NCI-H2171 treated with DMSO at 0.1 percent for 48 hours (cell line): ENCODE data around the gene MOSMO.
A peak's percentile ranks its signal among the peaks of the same experiment; 100 is the strongest.
"Not testable (repeated sequence)": the region's sequence is repeated elsewhere in the genome, so short reads cannot be mapped to it uniquely, and the experiment has no call there.

ENCODE experiments used
- DNase-seq: peaks from one replicate; lab custom pipeline; 2025; lab: John Stamatoyannopoulos, UW

Gene MOSMO

DNA sequence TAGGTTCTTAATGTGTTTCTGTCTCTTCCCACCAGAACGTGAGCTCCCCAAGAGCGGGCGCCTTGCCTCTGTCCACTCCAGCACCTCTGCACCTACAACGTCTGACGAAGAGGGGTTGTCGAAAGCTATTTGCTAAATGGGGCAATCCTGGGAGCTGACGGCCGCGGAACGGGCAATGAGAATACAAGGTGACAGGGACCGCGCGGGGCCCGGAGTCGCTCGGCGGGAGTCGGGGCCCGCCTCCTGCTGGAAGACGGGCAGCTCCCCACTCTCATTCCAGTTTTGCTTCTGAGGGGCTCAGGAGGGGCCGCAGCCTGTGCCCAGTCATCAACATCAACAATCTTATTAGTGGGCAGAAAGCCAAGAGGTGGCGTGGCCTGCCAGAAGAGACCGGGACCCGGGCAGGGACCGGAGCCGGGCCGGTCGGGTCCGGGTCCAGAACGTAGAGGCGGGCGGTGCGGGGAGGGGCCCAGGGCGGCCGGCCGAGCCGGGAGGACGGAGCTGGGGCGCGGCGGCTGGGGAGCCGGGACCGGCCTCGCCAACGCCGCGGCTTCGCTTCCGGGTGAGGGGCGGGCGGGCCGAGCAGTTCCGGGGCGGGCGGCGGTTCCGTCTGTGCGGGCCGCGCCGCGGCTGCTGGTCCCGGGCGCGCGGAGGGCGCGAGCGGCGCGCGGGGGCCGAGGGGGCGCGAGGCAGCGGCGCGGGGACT lies at the start of gene MOSMO:
Gene MOSMO (plus strand): TSS at position 603 of the 706 bp plus-strand sequence. CDS start 191 bp downstream, outside the sequence.
- peak; percentile 56 for DNase-seq

- DNase-seq, result no peak
These were observed 48.9 kb upstream of the MOSMO start for GRCh38 chr16:21959050-21959449.

- DNase-seq, result no peak
These were observed 45.4 kb upstream of the MOSMO start for GRCh38 chr16:21962475-21962874.

DNA sequence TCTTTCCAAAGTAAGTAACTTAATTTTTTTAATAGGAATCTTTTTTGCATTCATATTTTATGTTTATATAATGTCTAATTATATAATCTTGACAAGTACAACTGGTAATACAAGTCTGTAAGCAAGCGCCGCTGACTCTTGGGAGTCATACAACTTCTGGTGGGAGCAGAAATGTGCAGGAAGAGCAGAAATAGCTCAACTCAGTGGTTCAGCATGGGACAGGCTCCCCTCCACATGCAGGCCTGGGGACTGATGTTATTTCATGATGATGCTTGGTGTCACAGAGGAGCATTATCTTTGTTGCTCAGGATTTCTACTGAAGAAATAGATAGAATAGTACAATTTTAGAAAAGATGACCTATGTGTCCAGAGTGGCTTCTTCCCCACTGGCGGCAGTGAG lies 44.0 kb upstream of the MOSMO start:
- no peak for DNase-seq

- DNase-seq, result no peak
These were observed 43.6 kb upstream of the MOSMO start for GRCh38 chr16:21964353-21964752.

- no peak for DNase-seq
These were observed 36.1 kb upstream of the MOSMO start for GRCh38 chr16:21971856-21972255.

DNA sequence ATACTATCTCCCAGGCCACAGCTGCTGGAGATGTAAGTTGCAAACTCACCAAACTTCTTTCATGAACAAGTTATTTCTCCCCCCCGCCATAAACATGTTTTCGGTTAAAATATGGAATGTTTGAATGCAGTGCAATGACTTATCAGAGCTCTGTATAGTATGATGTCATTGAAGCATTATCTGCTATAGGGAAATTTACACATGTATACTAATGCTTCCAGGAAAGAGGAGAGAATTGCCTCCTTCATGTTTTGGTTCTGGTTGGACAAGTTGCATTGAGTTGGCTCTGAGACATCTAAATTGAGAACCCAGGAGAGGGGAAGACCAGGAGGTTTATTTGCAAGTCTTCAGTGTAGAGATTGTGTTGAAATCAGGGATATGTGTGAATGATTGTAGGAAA lies 34.0 kb upstream of the MOSMO start:
- DNase-seq, result no peak

GRCh38 chr16:21980032-21980431 lies 27.9 kb upstream of the MOSMO start:
- no peak for DNase-seq

GRCh38 chr16:21982108-21982507 lies 25.8 kb upstream of the MOSMO start:
- no peak for DNase-seq

DNA sequence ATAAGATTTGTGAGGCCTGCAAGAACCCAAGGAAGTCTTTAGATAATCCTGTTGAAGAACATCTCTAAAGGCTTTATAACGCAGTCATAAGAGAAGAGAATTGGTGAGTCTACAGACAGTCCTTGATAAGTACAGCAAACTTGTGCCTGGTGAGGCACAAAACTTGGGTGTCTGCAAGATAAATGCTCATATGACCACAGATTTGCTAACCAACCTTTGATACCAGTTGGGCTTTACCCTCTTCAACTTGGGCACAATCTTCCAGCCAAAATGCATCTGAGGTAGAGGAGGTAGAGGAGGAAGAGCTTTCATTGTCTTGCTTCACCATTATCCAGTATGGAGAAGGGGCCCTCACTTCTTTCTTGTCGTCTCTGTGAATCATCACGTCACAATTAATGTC lies 23.8 kb upstream of the MOSMO start:
- no peak for DNase-seq

DNA sequence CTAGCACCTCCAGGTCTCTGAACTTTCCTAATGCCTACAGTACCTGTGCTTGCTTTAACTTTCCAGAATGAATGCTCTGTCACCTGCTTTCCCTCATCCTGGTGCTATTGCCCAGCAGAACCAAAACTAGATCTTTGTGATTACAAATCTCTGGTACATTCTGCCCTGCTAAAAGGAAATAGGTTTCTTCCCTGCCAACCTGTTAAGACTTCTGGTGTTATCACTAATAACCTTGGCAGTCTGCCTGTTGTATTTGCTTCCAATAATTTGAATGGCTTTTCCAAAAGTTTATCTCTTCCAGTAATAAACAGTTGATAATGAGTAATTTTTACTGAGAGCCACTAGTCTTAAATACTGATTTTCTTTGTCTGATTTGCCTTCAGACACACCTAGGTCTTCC lies 22.4 kb upstream of the MOSMO start:
- DNase-seq, result no peak

DNA sequence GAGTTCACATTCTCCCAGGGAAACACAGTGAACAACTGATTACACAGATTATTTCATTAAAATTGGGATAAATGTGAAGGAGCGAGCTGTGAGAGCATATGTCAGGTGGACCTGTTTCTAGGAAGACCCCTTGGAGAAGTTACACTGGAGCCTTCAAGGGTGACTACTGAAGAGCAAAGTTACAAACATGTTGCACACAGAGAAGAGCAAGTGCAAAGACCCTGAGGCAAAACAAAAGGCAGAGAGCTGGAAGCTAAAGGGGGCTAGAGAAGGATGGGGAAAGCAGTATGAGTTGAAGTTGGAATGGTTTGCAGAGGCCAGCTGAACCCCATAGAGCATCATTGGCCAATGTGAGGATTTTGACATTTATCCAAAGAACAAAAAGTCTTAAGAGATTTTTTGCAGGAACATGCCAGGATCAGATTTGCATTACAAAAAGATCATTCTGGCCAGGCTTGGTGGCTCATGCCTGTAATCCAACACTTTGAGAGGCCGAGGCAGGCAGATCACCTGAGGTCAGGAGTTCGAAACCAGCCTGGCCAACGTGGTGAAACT lies 21.1 kb upstream of the MOSMO start:
- DNase-seq, result no peak

GRCh38 chr16:21987498-21987897 lies 20.4 kb upstream of the MOSMO start:
- no peak for DNase-seq

- no peak for DNase-seq
These were observed 18.8 kb upstream of the MOSMO start for GRCh38 chr16:21989133-21989532.

- no peak for DNase-seq
These were observed 18.2 kb upstream of the MOSMO start for GRCh38 chr16:21989751-21990150.

GRCh38 chr16:21990381-21990944 lies 17.4 kb upstream of the MOSMO start:
- peak; percentile 6 for DNase-seq

DNA sequence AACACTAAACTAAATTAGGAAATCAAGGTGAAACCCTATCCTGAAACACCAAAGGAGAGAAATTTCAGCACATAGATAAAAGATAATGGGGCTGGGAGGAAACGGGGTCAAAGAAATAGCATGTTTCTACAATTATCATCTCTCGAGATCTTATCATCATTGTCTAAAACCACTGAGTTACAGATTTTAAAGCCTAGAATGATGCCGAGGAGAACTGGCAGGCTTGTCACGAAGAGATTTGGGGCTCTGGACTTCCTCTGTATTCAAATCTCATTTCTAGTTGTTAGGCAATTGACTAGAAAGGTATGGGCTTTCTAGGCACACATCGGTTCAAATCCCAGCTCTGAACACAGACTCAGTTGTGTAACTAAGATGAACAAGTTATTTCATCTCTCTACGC lies 16.3 kb upstream of the MOSMO start:
- no peak for DNase-seq

GRCh38 chr16:21994856-21995465 lies 12.9 kb upstream of the MOSMO start:
- no peak for DNase-seq

- DNase-seq, result no peak
These were observed 10.8 kb upstream of the MOSMO start for GRCh38 chr16:21996923-21997696.

DNA sequence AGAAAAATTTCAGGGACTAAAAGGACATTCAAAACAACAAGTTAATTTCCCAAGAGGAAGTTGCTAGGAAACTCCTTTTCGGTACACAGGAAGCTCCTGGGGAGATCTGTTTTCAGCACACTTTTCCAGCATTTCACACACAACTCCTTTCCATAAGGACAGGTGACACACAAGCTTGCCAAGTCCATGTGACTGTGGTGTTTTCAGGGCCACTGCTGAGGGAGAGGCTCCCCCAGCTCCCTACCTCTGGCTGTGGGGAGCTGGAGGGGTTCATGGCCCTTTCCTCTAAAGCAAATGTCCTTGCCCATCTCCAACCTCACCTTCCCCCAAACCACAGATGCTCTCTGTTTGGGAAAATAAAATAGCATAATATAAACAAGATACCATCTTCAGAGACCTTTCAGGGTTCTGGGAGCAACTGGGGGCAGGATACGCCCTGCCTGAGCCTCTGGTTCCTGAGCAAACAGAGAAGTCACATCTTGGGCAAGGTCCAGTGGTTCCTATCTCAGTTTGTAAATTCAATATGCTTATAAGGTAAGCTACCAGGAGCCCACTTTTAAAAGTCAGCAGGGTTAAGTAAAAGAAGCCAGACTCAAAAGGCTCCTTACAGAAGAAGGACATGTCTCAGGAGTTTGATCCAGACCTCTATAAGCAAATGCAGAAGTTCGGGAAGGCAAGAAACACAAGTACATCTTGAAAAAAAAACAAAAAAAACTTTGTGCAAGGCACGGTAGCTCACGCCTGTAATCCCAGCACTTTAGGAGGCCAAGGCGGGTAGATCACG lies 10.0 kb upstream of the MOSMO start:
- DNase-seq, result no peak

DNA sequence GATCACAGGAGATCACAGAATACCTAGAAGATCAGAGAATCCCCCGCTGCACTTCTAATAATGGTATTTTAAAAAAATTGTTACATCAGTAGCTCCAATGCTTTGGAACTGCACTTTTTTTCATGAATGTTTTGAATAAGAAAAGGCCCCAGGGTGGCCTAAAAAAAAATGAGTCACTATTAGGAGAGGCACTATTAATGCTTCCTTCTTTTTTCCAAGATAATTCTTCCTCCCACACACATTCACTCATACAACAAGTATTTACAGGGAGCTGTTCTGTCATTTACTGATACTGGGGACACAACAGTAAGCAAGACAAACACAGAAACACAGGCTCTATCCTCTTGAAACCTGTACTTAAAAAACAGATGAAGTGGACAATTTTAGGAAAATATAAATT lies 6.3 kb upstream of the MOSMO start:
- no peak for DNase-seq

GRCh38 chr16:22002047-22002446 lies 5.9 kb upstream of the MOSMO start:
- DNase-seq, result not testable (repeated sequence)
